WTC11 (cell line): ENCODE measurements around the gene CCDC127.

Experiments
- CTCF ChIP-seq: fragments of 200-600 bp; IDR thresholded peaks from 2 replicates; pipeline ENCODE4 v1.8.0; 2022; ENCODE audit warnings: antibody characterized with exemption
- SMAD4 ChIP-seq: sonication (generic); formaldehyde crosslinking; IDR thresholded peaks from 2 replicates; pipeline ENCODE4 v1.8.0; 2022; ENCODE audit warnings: mild to moderate bottlenecking, missing genetic modification reagents
- TCF7 ChIP-seq: sonication (generic); formaldehyde crosslinking; IDR thresholded peaks from 2 replicates; pipeline ENCODE4 v1.8.0; 2022; ENCODE audit warnings: mild to moderate bottlenecking, low read depth, missing genetic modification reagents, moderate library complexity
- TP53 ChIP-seq: sonication (generic); formaldehyde crosslinking; IDR thresholded peaks from 2 replicates; pipeline ENCODE4 v1.8.1; 2023; ENCODE audit warnings: mild to moderate bottlenecking, missing genetic modification reagents
- TF ChIP-seq, protein P1 (sequence below): sonication (generic); formaldehyde crosslinking; IDR thresholded peaks from 2 replicates; pipeline ENCODE4 v1.8.1; 2022; ENCODE audit warnings: mild to moderate bottlenecking, missing genetic modification reagents, moderate library complexity, borderline replicate concordance

- TF ChIP-seq CTCF = no peak
- no peak for TF ChIP-seq TP53
- TF ChIP-seq, protein P1, sequence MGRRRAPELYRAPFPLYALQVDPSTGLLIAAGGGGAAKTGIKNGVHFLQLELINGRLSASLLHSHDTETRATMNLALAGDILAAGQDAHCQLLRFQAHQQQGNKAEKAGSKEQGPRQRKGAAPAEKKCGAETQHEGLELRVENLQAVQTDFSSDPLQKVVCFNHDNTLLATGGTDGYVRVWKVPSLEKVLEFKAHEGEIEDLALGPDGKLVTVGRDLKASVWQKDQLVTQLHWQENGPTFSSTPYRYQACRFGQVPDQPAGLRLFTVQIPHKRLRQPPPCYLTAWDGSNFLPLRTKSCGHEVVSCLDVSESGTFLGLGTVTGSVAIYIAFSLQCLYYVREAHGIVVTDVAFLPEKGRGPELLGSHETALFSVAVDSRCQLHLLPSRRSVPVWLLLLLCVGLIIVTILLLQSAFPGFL (CRISPR knock-in tag) = no peak
- no peak for TF ChIP-seq TCF7
- no peak for TF ChIP-seq SMAD4 (CRISPR knock-in tag)
Measured at GRCh38 chr5:184471-184870, 33.5 kb downstream of the CCDC127 start.
